A673 (cell line): ENCODE data around the gene PRKCQ. TPM values are rescaled to one million over a fixed set of nuclear protein-coding genes. Genes with fewer than 3 reads are reported as not detected.

ENCODE experiments used
- BruUV-seq: library from RNA; stranded (reverse); fragments of 400-500 nt; replicated peaks from 2 replicates; lab custom pipeline; 2021; lab: Mats Ljungman, UMichigan
- CTCF ChIA-PET: fragments of 300-600 bp; sonication (Branson Sonifier 250); formaldehyde crosslinking; loops from one replicate; lab custom pipeline; 2022; ENCODE audit warnings: antibody characterized with exemption; lab: Charles Lee
- POLR2A ChIA-PET: fragments of 300-600 bp; sonication (Branson Sonifier 250); formaldehyde crosslinking; loops from one replicate; lab custom pipeline; 2022; ENCODE audit warnings: antibody characterized with exemption; ENCODE audit not compliant: low non-redundant PET; lab: Charles Lee
- DNase-seq: peaks from one replicate; pipeline ENCODE4 v3.0.0-alpha.2; 2015; ENCODE audit warnings: low spot score
- H3K27ac ChIP-seq: fragments of 200-600 bp; sonication (generic); 2 replicates; pipeline ENCODE4 v1.5.1; 2016; ENCODE audit warnings: mixed run types, low read depth, mild to moderate bottlenecking, mixed read lengths, antibody characterized with exemption, low read length; ENCODE audit not compliant: poor library complexity, severe bottlenecking
- H3K27me3 ChIP-seq: fragments of 200-600 bp; sonication (generic); replicated peaks from 2 replicates; pipeline ENCODE4 v1.6.1; 2017; ENCODE audit warnings: mixed run types, low read depth, mild to moderate bottlenecking, mixed read lengths, antibody characterized with exemption, low read length; ENCODE audit not compliant: insufficient read depth, poor library complexity
- H3K36me3 ChIP-seq: fragments of 200-600 bp; sonication (generic); 2 replicates; pipeline ENCODE4 v1.6.1; 2016; ENCODE audit warnings: mixed run types, mild to moderate bottlenecking, mixed read lengths, antibody characterized with exemption, low read length; ENCODE audit not compliant: insufficient read depth, poor library complexity, severe bottlenecking
- H3K4me1 ChIP-seq: fragments of 200-600 bp; sonication (generic); 2 replicates; pipeline ENCODE4 v1.6.1; 2017; ENCODE audit warnings: mixed run types, mild to moderate bottlenecking, mixed read lengths, antibody characterized with exemption, low read length; ENCODE audit not compliant: insufficient read depth, poor library complexity, severe bottlenecking
- H3K4me3 ChIP-seq: fragments of 200-600 bp; sonication (generic); 2 replicates; pipeline ENCODE4 v1.5.1; 2016; ENCODE audit warnings: low read depth, mixed run types, mild to moderate bottlenecking, mixed read lengths, low read length; ENCODE audit not compliant: poor library complexity, severe bottlenecking
- H3K9me3 ChIP-seq: fragments of 200-600 bp; sonication (generic); 2 replicates; pipeline ENCODE4 v1.6.1; 2016; ENCODE audit warnings: mixed run types, low read depth, mild to moderate bottlenecking, mixed read lengths, antibody characterized with exemption, low read length; ENCODE audit not compliant: poor library complexity, severe bottlenecking
- EZH2 ChIP-seq: fragments of 200-600 bp; sonication (generic); IDR thresholded peaks from 2 replicates; pipeline ENCODE4 v1.6.1; 2017; ENCODE audit warnings: borderline replicate concordance, low read depth, mild to moderate bottlenecking, mixed read lengths, antibody characterized with exemption, low read length; ENCODE audit not compliant: poor library complexity, severe bottlenecking
- intact Hi-C: fragments of 100-400 bp; cut with micrococcal nuclease; formaldehyde crosslinking; loops from one replicate; pipeline ENCODE4 v1.10.0; 2022; ENCODE audit not compliant: unreplicated experiment
- total RNA-seq: library from RNA; stranded (reverse); gene quantifications from 2 replicates; pipeline ENCODE4 v1.2.3, GENCODE V29; 2021
- TF ChIP-seq, protein P1 (sequence below): fragments of 300-800, 200-600 bp; sonication (generic); conservative IDR thresholded peaks from 2 replicates; pipeline ENCODE4 v1.5.1; 2017; ENCODE audit warnings: low read depth, mild to moderate bottlenecking, antibody characterized with exemption, low read length, moderate library complexity, mixed read lengths

The PRKCQ gene
- total RNA-seq, 1 experiment from 2014 or later = not detected

GRCh38 chr10:6514180-6514579 lies 65.9 kb downstream of the PRKCQ start:
- intact Hi-C loops = no loop called here
- POLR2A ChIA-PET = no interaction called here
- Histone ChIP-seq H3K27ac (no peak overlapping the region), H3K4me1 (no peaks in the 10 kb centered on the region), H3K27me3 (peaks cover 100% of the 10 kb centered on the region), H3K4me3 (no peak overlapping the region), H3K9me3 (peaks cover 15% of the 10 kb centered on the region), H3K36me3 (no peaks in the 10 kb centered on the region)
- TF ChIP-seq EZH2 = no peak
- TF ChIP-seq, protein P1, sequence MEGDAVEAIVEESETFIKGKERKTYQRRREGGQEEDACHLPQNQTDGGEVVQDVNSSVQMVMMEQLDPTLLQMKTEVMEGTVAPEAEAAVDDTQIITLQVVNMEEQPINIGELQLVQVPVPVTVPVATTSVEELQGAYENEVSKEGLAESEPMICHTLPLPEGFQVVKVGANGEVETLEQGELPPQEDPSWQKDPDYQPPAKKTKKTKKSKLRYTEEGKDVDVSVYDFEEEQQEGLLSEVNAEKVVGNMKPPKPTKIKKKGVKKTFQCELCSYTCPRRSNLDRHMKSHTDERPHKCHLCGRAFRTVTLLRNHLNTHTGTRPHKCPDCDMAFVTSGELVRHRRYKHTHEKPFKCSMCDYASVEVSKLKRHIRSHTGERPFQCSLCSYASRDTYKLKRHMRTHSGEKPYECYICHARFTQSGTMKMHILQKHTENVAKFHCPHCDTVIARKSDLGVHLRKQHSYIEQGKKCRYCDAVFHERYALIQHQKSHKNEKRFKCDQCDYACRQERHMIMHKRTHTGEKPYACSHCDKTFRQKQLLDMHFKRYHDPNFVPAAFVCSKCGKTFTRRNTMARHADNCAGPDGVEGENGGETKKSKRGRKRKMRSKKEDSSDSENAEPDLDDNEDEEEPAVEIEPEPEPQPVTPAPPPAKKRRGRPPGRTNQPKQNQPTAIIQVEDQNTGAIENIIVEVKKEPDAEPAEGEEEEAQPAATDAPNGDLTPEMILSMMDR = no peak
- no TSS peak for BruUV-seq
- CTCF ChIA-PET = interaction anchor here (0.6 kb wide), 1 partner anchor 607 kb away, joined by 3 read pairs; no protein-coding TSS in a partner anchor
- no peak for DNase-seq

DNA sequence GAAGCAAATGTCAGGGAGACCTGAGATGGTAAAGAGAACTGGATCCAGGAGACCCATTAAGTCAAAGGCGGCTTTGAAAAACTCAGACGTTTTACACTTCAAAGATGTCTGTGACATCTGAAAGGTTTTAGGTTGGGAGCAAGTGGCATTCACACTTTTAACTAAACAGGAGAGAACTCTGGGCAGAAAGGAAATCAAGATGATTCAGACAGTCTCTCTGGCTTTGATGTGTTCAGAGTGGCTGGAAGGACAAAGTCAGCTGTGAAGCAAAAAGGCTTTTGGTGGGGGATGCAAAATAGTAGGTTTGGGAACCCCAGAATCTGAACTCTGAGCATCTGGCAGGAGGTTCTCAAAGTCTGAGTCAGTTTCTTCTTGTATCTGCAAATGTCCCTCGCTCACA lies 66.6 kb downstream of the PRKCQ start:
- Histone ChIP-seq H3K4me3 (no peak overlapping the region), H3K4me1 (no peaks in the 10 kb centered on the region), H3K36me3 (no peaks in the 10 kb centered on the region), H3K27me3 (peaks cover 100% of the 10 kb centered on the region), H3K9me3 (peaks cover 15% of the 10 kb centered on the region), H3K27ac (no peak overlapping the region)
- DNase-seq = no peak
- POLR2A ChIA-PET = no interaction called here
- no peak for TF ChIP-seq EZH2
- TF ChIP-seq, protein P1 = no peak
- CTCF ChIA-PET = interaction anchor here (0.6 kb wide), 1 partner anchor 607 kb away, joined by 3 read pairs; no protein-coding TSS in a partner anchor
- intact Hi-C loops = no loop called here
- BruUV-seq = no TSS peak

- BruUV-seq = no TSS peak
- Histone ChIP-seq H3K27ac (no peak overlapping the region), H3K9me3 (peaks cover 15% of the 10 kb centered on the region), H3K36me3 (no peaks in the 10 kb centered on the region), H3K4me1 (no peaks in the 10 kb centered on the region), H3K4me3 (no peak overlapping the region), H3K27me3 (peaks cover 100% of the 10 kb centered on the region)
- no peak for TF ChIP-seq EZH2
- TF ChIP-seq, protein P1 = no peak
- ChIA-PET POLR2A (no interaction called here), CTCF (no interaction called here)
- intact Hi-C loops = no loop called here
- no peak for DNase-seq
Measured at GRCh38 chr10:6512182-6512581, 67.9 kb downstream of the PRKCQ start.
